ENCODE data around the gene PPP1R1A. TPM values are rescaled to one million over a fixed set of nuclear protein-coding genes. Genes with fewer than 3 reads are reported as not detected.

PPP1R1A gene
- total RNA-seq, 1 donor from 2014 or later = 75.0 TPM

DNA sequence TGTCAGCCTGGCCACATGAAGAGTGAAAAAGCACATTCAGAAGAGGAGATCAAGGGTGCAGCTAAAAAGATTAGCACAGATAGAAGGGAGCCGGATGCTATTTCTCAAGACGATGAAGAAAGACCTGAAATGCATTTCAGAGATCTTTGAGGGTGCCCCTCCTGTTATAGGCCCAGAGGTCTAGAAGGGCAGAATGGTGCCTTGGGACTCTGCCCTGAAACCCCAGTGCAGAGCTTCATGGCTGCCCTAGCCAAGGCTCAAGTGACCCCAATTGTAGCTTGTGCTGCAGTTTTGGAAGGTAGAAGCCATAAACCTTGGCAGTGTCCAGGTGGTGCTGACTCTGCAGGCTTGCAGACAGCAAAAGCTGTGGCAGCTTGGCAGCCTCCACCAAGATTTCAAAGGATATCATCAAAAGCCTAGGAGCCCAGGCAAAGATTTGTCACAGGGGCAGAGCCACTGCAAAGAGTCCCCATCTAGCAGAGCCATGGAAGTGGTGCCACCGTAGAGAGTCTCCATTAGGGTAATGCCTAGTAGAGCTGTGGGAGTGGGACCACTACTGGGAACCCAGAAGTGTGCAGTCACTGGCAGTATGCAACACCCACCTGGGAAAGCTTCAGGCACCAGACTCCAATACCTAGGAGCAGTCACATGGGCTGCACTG is 39.9 kb upstream of the PPP1R1A start:
- no peak overlapping the region for H3K27ac ChIP-seq (replicated peaks)
- H3K4me1 ChIP-seq = no peaks in the 10 kb centered on the region
- H3K36me3 ChIP-seq = no peaks in the 10 kb centered on the region
- no peak for DNase-seq
- intact Hi-C loops (cut with micrococcal nuclease) = no loop called here
- H3K27me3 ChIP-seq (ENCODE audit: low read depth) = peaks cover 87% of the 10 kb centered on the region
- H3K4me3 ChIP-seq = no peak overlapping the region
- TF ChIP-seq, protein P1, sequence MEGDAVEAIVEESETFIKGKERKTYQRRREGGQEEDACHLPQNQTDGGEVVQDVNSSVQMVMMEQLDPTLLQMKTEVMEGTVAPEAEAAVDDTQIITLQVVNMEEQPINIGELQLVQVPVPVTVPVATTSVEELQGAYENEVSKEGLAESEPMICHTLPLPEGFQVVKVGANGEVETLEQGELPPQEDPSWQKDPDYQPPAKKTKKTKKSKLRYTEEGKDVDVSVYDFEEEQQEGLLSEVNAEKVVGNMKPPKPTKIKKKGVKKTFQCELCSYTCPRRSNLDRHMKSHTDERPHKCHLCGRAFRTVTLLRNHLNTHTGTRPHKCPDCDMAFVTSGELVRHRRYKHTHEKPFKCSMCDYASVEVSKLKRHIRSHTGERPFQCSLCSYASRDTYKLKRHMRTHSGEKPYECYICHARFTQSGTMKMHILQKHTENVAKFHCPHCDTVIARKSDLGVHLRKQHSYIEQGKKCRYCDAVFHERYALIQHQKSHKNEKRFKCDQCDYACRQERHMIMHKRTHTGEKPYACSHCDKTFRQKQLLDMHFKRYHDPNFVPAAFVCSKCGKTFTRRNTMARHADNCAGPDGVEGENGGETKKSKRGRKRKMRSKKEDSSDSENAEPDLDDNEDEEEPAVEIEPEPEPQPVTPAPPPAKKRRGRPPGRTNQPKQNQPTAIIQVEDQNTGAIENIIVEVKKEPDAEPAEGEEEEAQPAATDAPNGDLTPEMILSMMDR (IDR thresholded peaks at IDR 0.05; ENCODE audit: borderline replicate concordance) = no peak
- no peaks in the 10 kb centered on the region for H3K9me3 ChIP-seq (replicated peaks)

DNA sequence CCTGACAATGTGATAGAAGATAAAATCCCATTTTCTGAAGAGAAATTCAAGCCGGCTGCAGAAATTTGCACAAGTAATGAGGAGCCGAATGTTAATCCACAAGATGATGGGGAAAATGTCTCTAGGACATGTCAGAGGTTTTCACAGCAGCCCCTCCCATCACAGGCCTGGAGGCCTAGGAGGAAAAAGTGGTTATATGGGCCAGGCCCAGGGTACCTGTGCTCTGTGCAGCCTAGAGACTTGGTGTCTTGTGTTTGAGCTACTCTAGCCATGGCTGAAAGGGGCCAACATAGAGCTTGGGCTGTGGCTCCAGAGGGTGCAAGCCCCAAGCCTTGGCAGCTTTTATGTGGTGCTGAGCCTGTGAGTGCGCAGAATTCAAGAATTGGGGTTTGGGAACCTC is 38.8 kb upstream of the PPP1R1A start:
- Histone ChIP-seq H3K4me1 (no peaks in the 10 kb centered on the region), H3K4me3 (no peak overlapping the region), H3K36me3 (no peaks in the 10 kb centered on the region), H3K9me3 (replicated peaks) (no peaks in the 10 kb centered on the region), H3K27ac (replicated peaks) (no peak overlapping the region), H3K27me3 (ENCODE audit: low read depth) (peaks cover 87% of the 10 kb centered on the region)
- intact Hi-C loops (cut with micrococcal nuclease) = no loop called here
- TF ChIP-seq, protein P1 (IDR thresholded peaks at IDR 0.05; ENCODE audit: borderline replicate concordance) = no peak
- DNase-seq = no peak

DNA sequence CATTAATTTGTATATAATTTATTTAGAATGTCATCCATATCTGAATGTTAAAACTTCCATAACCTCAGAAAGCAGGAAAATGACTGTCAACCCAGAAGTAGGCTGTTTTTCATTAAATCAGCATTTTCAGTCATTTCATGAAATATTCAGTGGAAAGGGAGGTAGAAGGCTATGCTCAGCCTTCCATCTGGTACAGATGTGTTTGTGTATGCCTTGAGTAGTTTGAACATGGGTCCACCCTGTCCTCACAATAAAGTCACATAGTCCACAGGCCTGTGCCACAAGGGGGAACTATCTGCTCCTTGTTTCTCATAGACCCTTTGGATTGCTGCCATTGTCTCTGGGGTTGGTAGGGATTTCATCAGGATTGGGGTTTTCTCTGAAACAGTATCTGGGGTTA is 37.1 kb upstream of the PPP1R1A start:
- intact Hi-C loops (cut with micrococcal nuclease) = no loop called here
- Histone ChIP-seq H3K4me1 (no peaks in the 10 kb centered on the region), H3K27me3 (ENCODE audit: low read depth) (peaks cover 88% of the 10 kb centered on the region), H3K9me3 (replicated peaks) (no peaks in the 10 kb centered on the region), H3K4me3 (no peak overlapping the region), H3K36me3 (no peaks in the 10 kb centered on the region), H3K27ac (replicated peaks) (no peak overlapping the region)
- TF ChIP-seq, protein P1 (IDR thresholded peaks at IDR 0.05; ENCODE audit: borderline replicate concordance) = no peak
- no peak for DNase-seq

DNA sequence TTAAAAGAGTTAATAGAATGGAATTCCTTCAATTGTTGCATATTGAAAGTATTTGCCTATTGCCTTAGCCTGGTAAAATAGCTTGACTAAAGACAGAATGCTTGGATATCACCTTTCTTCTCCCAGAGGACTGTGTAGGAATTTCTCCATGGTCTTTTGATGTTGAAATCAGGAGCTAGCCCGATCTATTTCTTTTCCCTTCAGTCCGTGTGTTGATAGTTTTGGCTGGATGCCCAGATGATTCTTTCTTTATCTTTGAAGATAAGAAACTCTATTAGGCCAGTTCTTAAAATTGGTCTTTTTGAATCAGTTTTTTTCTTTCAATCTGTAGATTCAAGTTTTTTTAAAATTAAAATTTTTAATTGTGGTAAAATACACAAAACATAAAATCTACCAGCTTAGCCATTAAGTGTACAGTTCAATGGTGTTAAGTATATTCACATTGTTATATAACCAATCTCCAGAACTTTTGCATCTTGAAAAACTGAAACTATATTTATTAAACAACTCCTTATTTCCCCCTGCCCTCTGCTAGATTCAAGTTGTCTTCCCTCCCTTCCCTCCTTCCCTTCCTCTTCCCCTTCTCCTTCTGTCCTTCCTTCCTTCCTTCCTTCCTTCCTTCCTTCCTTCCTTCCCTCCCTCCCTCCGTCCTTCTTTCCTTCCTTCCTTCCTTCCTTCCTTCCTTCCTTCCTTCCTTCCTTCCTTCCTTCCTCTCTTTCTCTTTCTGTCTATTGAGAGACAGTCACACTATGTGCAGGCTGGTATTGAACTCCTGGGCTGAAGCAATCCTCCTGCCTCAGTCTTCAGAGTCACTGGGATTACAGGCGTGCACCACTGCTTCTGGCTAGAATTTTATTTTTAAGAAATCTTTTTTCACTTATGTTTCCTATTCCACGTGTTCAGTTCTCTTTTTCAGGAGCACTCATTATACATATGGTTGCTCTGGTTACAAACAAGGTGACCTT is 36.1 kb upstream of the PPP1R1A start:
- Histone ChIP-seq H3K27ac (replicated peaks) (no peak overlapping the region), H3K27me3 (ENCODE audit: low read depth) (peaks cover 90% of the 10 kb centered on the region), H3K4me3 (no peak overlapping the region), H3K36me3 (no peaks in the 10 kb centered on the region), H3K9me3 (replicated peaks) (no peaks in the 10 kb centered on the region), H3K4me1 (no peaks in the 10 kb centered on the region)
- TF ChIP-seq, protein P1 (IDR thresholded peaks at IDR 0.05; ENCODE audit: borderline replicate concordance) = no peak
- intact Hi-C loops (cut with micrococcal nuclease) = no loop called here
- DNase-seq = no peak

DNA sequence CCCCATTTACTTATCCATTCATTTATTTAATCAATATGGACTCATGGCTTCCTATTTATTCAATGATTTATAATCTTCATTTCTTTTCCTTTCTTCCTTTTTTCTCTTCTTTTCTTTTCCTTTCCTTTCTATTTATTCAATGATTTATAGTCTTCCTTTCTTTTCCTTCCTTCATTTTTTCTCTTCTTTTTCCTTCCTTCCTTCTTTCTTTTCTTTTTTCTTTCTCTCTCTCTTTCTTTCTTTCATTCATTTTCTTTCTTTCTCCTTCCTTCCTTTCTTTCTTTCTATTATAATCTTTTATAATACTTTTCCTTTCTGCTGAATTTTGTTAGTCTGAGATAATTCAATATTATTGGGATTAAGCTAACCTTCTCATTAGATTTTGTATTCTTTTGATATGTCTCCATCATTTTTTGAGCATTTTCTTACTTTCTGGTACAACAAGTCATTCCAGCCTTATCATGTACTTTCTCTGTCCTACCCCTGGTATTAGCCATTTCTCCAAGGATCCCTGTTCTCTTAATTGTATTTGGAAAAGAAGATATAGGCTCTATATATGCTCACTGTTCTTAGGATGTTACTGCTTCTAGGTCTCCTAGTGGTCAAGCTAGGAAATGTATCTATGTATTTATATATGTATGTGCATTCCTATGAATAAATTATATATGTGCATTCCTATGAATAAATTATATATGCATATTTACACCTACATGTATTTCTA is 34.2 kb upstream of the PPP1R1A start:
- H3K4me3 ChIP-seq = no peak overlapping the region
- TF ChIP-seq, protein P1 (IDR thresholded peaks at IDR 0.05; ENCODE audit: borderline replicate concordance) = no peak
- no peak for DNase-seq
- no peak overlapping the region for H3K27ac ChIP-seq (replicated peaks)
- no peaks in the 10 kb centered on the region for H3K9me3 ChIP-seq (replicated peaks)
- H3K36me3 ChIP-seq = no peaks in the 10 kb centered on the region
- intact Hi-C loops (cut with micrococcal nuclease) = no loop called here
- H3K4me1 ChIP-seq = no peaks in the 10 kb centered on the region
- H3K27me3 ChIP-seq (ENCODE audit: low read depth) = peaks cover 77% of the 10 kb centered on the region
